Panc1 (cell line): ENCODE results near the gene TECPR2. TPM values are rescaled to one million over a fixed set of nuclear protein-coding genes. Genes with fewer than 3 reads are reported as not detected.

ENCODE experiments used
- ATAC-seq: fragments of 200-7000 bp; cut with Tn5 transposase; 2 replicates; pipeline ENCODE4 v1.9.1; 2020; ENCODE audit warnings: mild to moderate bottlenecking, moderate library complexity
- BruUV-seq: library from RNA; stranded (reverse); fragments of 400-500 nt; replicated peaks from 2 replicates; lab custom pipeline; 2021; lab: Mats Ljungman, UMichigan
- CTCF ChIA-PET: fragments of 300-600 bp; sonication (Branson Sonifier 250); formaldehyde crosslinking; loops from one replicate; lab custom pipeline; 2022; ENCODE audit warnings: antibody characterized with exemption; lab: Charles Lee
- POLR2A ChIA-PET: fragments of 300-600 bp; sonication (Branson Sonifier 250); formaldehyde crosslinking; loops from one replicate; lab custom pipeline; 2022; ENCODE audit warnings: antibody characterized with exemption; lab: Charles Lee
- DNase-seq: peaks from one replicate; pipeline ENCODE4 v3.0.0-alpha.2; 2010; ENCODE audit warnings: low read depth, low spot score
- H3K27ac ChIP-seq: 2 replicates; pipeline ENCODE4 v1.5.1; 2011; ENCODE audit warnings: mild to moderate bottlenecking, low read length, inconsistent platforms
- H3K27me3 ChIP-seq: fragments of 200-500 bp; sonication (Bioruptor generic); 2 replicates; pipeline ENCODE4 v1.6.0; 2014; ENCODE audit warnings: low read length, inconsistent platforms; ENCODE audit not compliant: control insufficient read depth, insufficient read depth
- H3K36me3 ChIP-seq: fragments of 200-500 bp; sonication (Bioruptor generic); 2 replicates; pipeline ENCODE4 v1.5.1; 2014; ENCODE audit warnings: inconsistent platforms, mild to moderate bottlenecking, low read length, moderate library complexity; ENCODE audit not compliant: control insufficient read depth, insufficient read depth
- H3K4me1 ChIP-seq: 2 replicates; pipeline ENCODE4 v1.5.1; 2011; ENCODE audit warnings: inconsistent platforms, mild to moderate bottlenecking, low read length, moderate library complexity; ENCODE audit not compliant: control insufficient read depth, insufficient read depth
- H3K4me3 ChIP-seq, 2 experiments: 2 replicates each; pipeline ENCODE4 v1.5.1; 2011 to 2012; ENCODE audit warnings: low read depth in 2 of 2, low read length in 2 of 2, mild to moderate bottlenecking in 2 of 2, inconsistent platforms in 1 of 2, moderate library complexity in 1 of 2
- H3K9me3 ChIP-seq: fragments of 200-500 bp; sonication (Bioruptor generic); 2 replicates; pipeline ENCODE4 v1.5.1; 2014; ENCODE audit warnings: low read depth, mild to moderate bottlenecking, inconsistent platforms, low read length, moderate library complexity; ENCODE audit not compliant: control insufficient read depth, insufficient read depth
- POLR2AphosphoS5 ChIP-seq: IDR thresholded peaks from 2 replicates; pipeline ENCODE4 v1.6.1; 2012; ENCODE audit warnings: mild to moderate bottlenecking, low read depth, low read length, moderate library complexity
- SIN3A ChIP-seq: IDR thresholded peaks from 2 replicates; pipeline ENCODE4 v1.6.1; 2012; ENCODE audit warnings: low read depth, mild to moderate bottlenecking, low read length, moderate library complexity, borderline replicate concordance; ENCODE audit not compliant: insufficient read depth
- TCF7L2 ChIP-seq: IDR thresholded peaks from 2 replicates; pipeline ENCODE4 v1.6.1; 2011; ENCODE audit warnings: mild to moderate bottlenecking, low read depth, low read length, inconsistent platforms
- in situ Hi-C: cut with HindIII; loops from 2 replicates; pipeline ENCODE4 v1.10.0; 2016; ENCODE audit warnings: low sequenced_read_pairs, low pct_unique_long_range_greater_than_20kb
- intact Hi-C: fragments of 100-400 bp; cut with micrococcal nuclease; formaldehyde crosslinking; loops from one replicate; pipeline ENCODE4 v1.10.0; 2022; ENCODE audit not compliant: unreplicated experiment
- total RNA-seq: library from RNA; stranded (reverse); gene quantifications from one replicate; pipeline ENCODE4 v1.2.1, GENCODE V29; 2021; ENCODE audit not compliant: unreplicated experiment
- TF ChIP-seq, protein P1 (sequence below), 2 experiments: IDR thresholded peaks; 2 replicates each; pipeline ENCODE4 v1.6.1; 2011 to 2012; ENCODE audit warnings: low read depth in 2 of 2, control low read depth in 1 of 2, low read length in 1 of 2, mild to moderate bottlenecking in 1 of 2, moderate library complexity in 1 of 2; ENCODE audit not compliant: insufficient read depth in 1 of 2
- TF ChIP-seq, protein P2 (sequence below): fragments of 450-650 bp; IDR thresholded peaks from 2 replicates; pipeline ENCODE4 v1.5.1; 2017; ENCODE audit warnings: mild to moderate bottlenecking

TECPR2 gene
- total RNA-seq, 1 experiment from 2014 or later: 15.5 TPM

DNA sequence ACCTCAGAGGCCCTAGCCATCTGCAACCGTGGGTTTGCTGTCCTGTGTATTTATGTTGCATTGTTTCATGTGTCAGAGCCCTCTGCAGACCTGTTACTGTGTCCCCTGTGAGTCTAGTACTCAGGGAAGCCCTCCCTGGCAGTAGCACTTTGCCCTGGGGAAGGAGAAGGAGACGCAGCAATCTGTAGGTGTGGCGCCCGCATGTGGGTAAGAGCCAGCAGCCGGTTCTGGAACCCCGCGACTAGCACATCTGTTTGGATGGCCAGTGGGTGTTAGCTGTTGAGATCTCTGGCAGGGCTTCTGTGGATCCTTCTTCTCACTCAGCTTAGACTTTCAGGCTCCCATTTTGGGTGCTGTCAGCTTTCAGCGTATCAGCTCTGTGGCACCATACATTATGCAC, 57.0 kb downstream of the TECPR2 start:
- Histone ChIP-seq H3K9me3 (no peaks in the 10 kb centered on the region), H3K4me3 (no peak overlapping the region), H3K4me1 (no peaks in the 10 kb centered on the region), H3K27me3 (no peaks in the 10 kb centered on the region), H3K36me3 (no peaks in the 10 kb centered on the region), H3K27ac (no peak overlapping the region)
- intact Hi-C loops: no loop called here
- in situ Hi-C loops: no loop called here
- CTCF ChIA-PET: no interaction called here
- DNase-seq: no peak
- no TSS peak for BruUV-seq
- ATAC-seq: no peak
- TF ChIP-seq POLR2AphosphoS5 (no peak), SIN3A (no peak), TCF7L2 (no peak)
- TF ChIP-seq, protein P1, sequence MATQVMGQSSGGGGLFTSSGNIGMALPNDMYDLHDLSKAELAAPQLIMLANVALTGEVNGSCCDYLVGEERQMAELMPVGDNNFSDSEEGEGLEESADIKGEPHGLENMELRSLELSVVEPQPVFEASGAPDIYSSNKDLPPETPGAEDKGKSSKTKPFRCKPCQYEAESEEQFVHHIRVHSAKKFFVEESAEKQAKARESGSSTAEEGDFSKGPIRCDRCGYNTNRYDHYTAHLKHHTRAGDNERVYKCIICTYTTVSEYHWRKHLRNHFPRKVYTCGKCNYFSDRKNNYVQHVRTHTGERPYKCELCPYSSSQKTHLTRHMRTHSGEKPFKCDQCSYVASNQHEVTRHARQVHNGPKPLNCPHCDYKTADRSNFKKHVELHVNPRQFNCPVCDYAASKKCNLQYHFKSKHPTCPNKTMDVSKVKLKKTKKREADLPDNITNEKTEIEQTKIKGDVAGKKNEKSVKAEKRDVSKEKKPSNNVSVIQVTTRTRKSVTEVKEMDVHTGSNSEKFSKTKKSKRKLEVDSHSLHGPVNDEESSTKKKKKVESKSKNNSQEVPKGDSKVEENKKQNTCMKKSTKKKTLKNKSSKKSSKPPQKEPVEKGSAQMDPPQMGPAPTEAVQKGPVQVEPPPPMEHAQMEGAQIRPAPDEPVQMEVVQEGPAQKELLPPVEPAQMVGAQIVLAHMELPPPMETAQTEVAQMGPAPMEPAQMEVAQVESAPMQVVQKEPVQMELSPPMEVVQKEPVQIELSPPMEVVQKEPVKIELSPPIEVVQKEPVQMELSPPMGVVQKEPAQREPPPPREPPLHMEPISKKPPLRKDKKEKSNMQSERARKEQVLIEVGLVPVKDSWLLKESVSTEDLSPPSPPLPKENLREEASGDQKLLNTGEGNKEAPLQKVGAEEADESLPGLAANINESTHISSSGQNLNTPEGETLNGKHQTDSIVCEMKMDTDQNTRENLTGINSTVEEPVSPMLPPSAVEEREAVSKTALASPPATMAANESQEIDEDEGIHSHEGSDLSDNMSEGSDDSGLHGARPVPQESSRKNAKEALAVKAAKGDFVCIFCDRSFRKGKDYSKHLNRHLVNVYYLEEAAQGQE (IDR thresholded peaks at IDR 0.05; ENCODE audit: insufficient read depth in 1 of 2, low read depth in 2 of 2, low read length in 1 of 2): no peak
- TF ChIP-seq, protein P2, sequence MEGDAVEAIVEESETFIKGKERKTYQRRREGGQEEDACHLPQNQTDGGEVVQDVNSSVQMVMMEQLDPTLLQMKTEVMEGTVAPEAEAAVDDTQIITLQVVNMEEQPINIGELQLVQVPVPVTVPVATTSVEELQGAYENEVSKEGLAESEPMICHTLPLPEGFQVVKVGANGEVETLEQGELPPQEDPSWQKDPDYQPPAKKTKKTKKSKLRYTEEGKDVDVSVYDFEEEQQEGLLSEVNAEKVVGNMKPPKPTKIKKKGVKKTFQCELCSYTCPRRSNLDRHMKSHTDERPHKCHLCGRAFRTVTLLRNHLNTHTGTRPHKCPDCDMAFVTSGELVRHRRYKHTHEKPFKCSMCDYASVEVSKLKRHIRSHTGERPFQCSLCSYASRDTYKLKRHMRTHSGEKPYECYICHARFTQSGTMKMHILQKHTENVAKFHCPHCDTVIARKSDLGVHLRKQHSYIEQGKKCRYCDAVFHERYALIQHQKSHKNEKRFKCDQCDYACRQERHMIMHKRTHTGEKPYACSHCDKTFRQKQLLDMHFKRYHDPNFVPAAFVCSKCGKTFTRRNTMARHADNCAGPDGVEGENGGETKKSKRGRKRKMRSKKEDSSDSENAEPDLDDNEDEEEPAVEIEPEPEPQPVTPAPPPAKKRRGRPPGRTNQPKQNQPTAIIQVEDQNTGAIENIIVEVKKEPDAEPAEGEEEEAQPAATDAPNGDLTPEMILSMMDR: no peak
- POLR2A ChIA-PET: no interaction called here

GRCh38 chr14:102421411-102422057, 58.8 kb downstream of the TECPR2 start:
- DNase-seq: no peak
- no peaks in the 10 kb centered on the region for H3K9me3 ChIP-seq
- H3K36me3 ChIP-seq: no peaks in the 10 kb centered on the region
- intact Hi-C loops: no loop called here
- CTCF ChIA-PET: interaction anchor here (0.6 kb wide), 1 partner anchor 39 kb away, joined by 5 read pairs; no protein-coding TSS in a partner anchor
- no peaks in the 10 kb centered on the region for H3K4me1 ChIP-seq
- no peaks in the 10 kb centered on the region for H3K27me3 ChIP-seq
- TF ChIP-seq SIN3A (no peak), POLR2AphosphoS5 (no peak), TCF7L2 (no peak)
- TF ChIP-seq, protein P2: no peak
- TF ChIP-seq, protein P1 (IDR thresholded peaks at IDR 0.05; ENCODE audit: insufficient read depth in 1 of 2, low read depth in 2 of 2, low read length in 1 of 2): no peak
- POLR2A ChIA-PET: no interaction called here
- no peak for ATAC-seq
- no TSS peak for BruUV-seq
- no peak overlapping the region for H3K27ac ChIP-seq
- in situ Hi-C loops: no loop called here
- no peak overlapping the region for H3K4me3 ChIP-seq
